Raji (cell line): Measurements from ENCODE around the gene FAM25G.
"Not testable (repeated sequence)": the region's sequence is repeated elsewhere in the genome, so short reads cannot be mapped to it uniquely, and the experiment has no call there.

Experiments
- POLR2A ChIP-seq: IDR thresholded peaks from 2 replicates; pipeline ENCODE4 v1.6.1; 2011; ENCODE audit warnings: low read depth, low read length, control low read depth; ENCODE audit not compliant: insufficient read depth

The FAM25G gene

DNA sequence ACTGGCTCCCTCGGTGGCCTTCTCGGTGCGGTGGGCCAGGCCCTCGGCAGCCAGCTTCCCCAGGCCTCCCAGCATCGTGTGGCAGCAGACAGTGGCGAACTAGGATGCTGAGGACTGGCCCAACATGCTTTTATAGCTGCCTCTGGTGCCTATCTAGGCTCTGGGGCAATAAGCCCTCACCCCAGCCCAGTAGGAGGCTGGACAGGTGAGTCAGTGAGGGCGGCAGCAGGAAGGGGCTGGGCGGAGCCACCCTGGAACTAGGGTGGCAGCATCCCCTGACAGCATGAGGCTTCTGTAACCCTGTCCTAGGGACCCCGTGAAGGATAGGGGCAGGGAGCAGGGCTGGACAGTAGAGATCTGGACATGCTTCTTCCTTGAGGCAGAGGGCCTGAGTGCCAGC, at the start of gene FAM25G:
Gene FAM25G (minus strand): TSS at position 101 of the 400 bp plus-strand sequence. CDS start 26 bp downstream, at position 75.
- not testable (repeated sequence) for TF ChIP-seq POLR2A

- TF ChIP-seq POLR2A, result not testable (repeated sequence)
Observed at GRCh38 chr10:47523475-47523874, 32.0 kb upstream of the FAM25G start, which contains the start of gene AGAP9. Gene AGAP9 (minus strand): TSS chr10:47523638. CDS start chr10:47523526, 112 bp downstream.

DNA sequence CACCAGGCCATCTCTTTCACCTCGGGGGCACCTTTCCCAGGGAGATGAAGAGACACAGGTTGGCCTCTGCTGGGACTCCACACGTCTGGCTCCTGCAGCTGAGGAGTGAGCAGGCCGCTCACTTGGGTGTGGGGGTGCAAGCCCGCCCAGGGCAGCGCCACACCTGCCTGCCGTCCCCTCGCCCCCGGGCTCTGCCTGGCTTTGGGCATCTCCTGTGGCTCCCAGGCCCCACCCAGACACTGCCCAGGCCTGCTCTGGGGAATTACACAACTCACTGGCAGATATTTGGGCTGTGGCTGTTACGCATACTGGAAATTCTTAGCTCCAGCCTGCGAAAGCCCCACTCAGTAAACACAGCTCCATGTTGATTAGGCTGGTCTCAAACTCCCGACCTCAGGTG, 7.6 kb downstream of the FAM25G start, which contains the start of gene ANXA8:
Gene ANXA8 (minus strand): TSS at position 193 of the 400 bp plus-strand sequence. CDS start 182 bp downstream, at position 11.
- not testable (repeated sequence) for TF ChIP-seq POLR2A

GRCh38 chr10:47458466-47459154, 32.9 kb downstream of the FAM25G start:
- no peak for TF ChIP-seq POLR2A

DNA sequence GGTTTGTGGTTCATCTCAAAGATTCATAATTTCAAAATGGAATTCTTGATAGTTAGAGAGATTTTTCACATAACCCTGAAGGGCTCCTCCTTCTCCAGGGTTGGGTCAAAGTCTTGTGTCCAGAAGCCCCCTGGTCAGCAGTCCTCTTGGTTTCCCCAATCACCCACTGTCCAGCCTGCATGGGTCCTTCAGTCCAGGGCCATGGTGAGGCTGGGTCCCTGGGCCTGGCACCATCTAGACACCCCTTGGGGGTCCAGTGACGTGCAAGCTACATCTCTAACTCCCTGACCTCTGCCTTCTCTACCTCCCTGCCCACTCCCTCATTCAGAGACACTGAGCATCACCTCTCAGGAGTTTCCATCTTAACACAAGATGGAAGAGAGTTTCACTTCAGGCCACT, 33.7 kb downstream of the FAM25G start:
- TF ChIP-seq POLR2A, result no peak

DNA sequence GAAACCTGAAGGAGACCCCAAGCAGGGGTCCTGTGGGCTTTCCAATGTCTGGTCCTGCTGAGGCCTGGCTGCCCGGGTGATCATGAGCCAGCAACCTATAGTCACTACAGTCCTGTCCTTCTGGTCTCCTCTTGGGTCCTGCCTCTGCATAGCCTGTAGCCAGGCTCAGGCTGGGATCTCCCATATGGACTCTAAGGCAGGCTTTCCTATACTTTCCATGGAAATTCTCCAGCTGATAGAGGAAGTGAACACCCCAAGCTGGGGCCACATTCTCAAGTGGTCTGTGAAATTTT, 34.0 kb downstream of the FAM25G start:
- no peak for TF ChIP-seq POLR2A

DNA sequence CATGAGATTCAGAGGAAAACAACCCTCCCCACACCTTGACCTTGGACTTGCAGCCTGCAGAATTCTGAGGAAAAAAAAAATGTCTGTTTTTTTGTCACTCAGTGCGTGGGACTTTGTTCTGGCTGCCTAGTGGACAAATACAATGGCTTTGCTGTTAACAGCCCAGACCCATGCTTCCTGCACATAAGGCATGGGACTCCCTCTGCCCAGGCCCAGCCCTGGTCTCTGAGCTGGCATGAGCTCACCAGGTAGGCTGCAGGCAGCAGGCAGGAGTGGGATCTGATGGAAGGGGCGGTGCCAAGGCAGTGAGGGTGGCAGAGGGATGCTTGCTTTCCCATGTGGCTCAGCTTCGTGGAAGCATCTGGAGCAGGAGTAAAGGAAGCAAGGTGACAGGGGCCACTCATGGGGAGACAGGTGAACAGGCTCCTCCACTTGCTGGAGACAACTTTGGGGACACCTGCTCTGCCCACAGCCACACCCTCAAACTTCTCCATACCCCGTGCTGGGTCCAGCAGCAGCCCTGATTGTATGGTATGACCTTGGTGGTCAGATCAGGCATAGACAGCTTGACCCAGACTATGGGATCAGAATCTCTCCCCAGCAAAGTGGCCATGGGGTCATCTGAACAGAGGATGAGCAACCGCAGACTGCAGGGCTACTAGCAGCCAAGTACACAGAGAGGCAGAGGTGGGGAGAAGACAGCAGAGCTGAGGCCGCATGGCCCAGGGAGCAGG, 34.5 kb downstream of the FAM25G start:
- no peak for TF ChIP-seq POLR2A

DNA sequence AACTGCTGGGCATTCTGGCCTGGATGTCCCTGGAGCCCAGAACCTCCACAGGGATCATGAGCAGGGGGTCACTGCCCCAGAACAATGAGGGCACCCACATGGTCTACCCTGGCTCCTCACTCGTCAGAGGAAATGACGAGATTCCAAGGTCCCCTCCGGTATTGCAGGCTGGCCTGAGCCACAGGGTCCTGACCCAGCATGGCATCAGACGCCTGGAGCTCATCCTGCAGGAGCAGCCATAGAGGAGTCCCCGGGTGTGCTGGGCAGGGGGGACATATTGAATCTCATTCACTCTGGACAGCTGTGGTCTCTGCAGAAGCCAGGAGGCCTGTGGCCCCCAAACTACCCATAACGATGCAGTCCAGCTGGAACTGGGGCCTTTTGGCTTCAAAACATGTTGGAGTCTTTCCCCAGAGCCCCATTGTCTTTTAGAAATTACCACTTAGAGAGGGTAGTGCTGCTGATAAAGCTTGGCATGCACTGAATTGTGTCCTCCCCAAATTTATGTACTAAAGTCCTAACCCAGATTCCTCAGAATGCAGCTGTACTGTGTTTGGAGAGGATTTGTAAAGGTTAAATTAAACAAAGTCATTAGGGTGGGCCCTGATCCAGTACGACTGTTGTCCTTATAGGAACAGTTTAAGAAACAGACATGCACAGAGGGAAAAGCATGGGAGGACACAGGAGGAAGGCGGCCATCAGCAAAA, 35.3 kb downstream of the FAM25G start:
- TF ChIP-seq POLR2A, result no peak

- TF ChIP-seq POLR2A, result no peak
Observed at GRCh38 chr10:47454780-47455058, 36.8 kb downstream of the FAM25G start.

DNA sequence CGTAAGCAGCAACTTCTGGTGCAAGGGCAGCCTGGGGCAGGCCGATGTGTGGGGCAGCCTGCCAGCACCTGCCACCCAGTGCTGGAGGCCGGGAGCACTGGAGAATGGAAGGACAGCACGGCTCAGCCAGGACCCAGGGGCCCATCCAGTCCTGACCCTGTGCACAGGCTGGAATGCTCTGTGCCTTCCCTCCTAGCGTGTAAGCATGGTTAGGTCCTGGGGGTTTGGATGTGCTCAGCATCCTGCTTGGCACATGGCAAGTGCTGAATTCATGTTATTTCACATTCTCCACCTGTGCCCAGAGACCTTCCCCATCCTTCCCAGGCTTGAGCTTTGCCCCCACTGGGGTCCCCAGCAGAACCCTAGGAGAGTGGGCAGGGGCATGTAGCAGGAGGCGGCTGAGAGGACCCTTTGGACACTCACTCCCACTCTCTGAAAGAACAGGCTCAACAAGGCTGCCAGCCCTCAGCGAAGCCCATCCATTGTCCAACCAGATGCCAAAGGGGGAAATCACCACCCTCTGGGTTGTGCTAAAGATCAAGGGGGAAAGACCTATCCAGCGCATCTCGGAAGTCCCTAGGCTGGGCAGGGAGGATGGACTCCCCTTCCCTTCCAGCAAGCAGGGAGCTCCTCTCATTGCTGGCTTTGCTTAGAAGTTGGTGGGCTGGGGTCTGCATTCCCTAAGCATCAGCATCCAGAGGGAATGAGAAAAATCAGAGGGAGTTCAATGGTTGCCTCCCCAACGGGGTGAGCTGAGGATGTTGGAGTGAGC, 37.3 kb downstream of the FAM25G start:
- no peak for TF ChIP-seq POLR2A

DNA sequence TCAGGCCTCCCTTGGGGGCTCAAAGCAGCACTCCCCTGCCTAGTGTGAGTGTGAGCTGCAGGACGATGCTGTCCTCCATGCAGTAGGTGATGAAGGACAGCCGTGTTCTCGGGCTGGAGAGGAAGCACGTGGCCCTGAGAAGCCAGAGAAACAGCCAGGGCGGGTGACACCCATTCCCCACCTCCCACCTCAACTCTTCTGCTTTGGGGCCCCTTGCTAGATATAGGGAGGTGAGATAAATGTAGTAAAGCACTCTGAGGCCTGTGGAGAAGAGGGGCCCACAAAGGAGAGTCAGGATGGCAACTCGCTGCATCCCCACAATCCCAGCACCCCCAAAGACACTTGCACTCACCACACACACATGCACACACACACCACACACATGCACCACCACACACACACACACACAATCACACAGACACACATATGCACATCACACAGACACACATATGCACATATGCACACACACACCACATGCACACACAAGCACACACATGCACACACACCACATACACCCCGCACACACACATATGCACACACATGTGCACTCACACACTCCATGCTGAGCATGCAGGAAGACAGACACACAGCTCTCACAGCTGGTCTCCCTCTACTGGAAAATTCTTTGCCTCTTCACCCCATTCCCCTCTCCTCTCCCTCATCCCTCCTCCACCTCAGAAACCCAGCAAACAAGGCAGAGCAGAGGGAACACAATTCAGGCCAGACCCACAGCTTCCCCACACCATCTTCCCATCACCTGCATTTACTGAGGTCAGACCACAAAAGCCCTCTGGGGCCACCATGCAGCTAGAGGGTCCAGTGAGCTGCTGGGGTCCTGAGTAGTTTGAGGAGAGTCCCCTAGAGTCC, 38.1 kb downstream of the FAM25G start:
- TF ChIP-seq POLR2A, result no peak

GRCh38 chr10:47452495-47453140, 38.9 kb downstream of the FAM25G start:
- TF ChIP-seq POLR2A, result no peak

GRCh38 chr10:47451998-47452494, 39.5 kb downstream of the FAM25G start:
- no peak for TF ChIP-seq POLR2A
